ENCODE measurements around the gene CNKSR3. TPM values are rescaled to one million over a fixed set of nuclear protein-coding genes. Genes with fewer than 3 reads are reported as not detected.

The CNKSR3 gene
- polyA plus RNA-seq, 3 donors = not detected

GRCh38 chr6:154481521-154482013 lies 28.9 kb downstream of the CNKSR3 start:
- Histone ChIP-seq H3K9me3 (replicated peaks in 1 of 2; ENCODE audit: control insufficient read depth in 1 of 2, insufficient read depth in 1 of 2, low read length in 2 of 2) (no peaks in the 10 kb centered on the region), H3K4me3 (replicated peaks in 1 of 3; ENCODE audit: low read depth in 2 of 3, low read length in 3 of 3) (no peak overlapping the region), H3K4me1 (ENCODE audit: control insufficient read depth in 1 of 2, insufficient read depth in 2 of 2, low read length in 2 of 2) (no peaks in the 10 kb centered on the region), H3K79me2 (ENCODE audit: insufficient read depth, low read length) (no peaks in the 10 kb centered on the region), H3K4me2 (replicated peaks; ENCODE audit: extremely low read depth, low read length, poor library complexity, severe bottlenecking) (no peak overlapping the region), H3K27me3 (ENCODE audit: control insufficient read depth in 2 of 2, insufficient read depth in 2 of 2, low read length in 2 of 2) (no peaks in the 10 kb centered on the region), H3K9ac (ENCODE audit: insufficient read depth, low read length, poor library complexity, severe bottlenecking) (no peak overlapping the region), H2AFZ (ENCODE audit: insufficient read depth, low read depth, low read length, poor library complexity, severe bottlenecking) (no peak overlapping the region), H3K27ac (ENCODE audit: low read depth in 1 of 2, low read length in 2 of 2) (no peak overlapping the region), H4K20me1 (ENCODE audit: insufficient read depth, low read length) (no peaks in the 10 kb centered on the region), H3K36me3 (replicated peaks in 1 of 2; ENCODE audit: control insufficient read depth in 1 of 2, insufficient read depth in 2 of 2, low read length in 2 of 2) (no peaks in the 10 kb centered on the region)
- intact Hi-C loops (cut with micrococcal nuclease) = no loop called here
- TF ChIP-seq CTCF (IDR thresholded peaks at IDR 0.05) = no peak
- DNase-seq = no peak
- H3K27me3 Mint-ChIP-seq (ENCODE audit: low read depth in 3 of 3) = peaks cover 0 to 2% (median 0%) of the 10 kb centered on the region in 3 donors
- H3K4me3 Mint-ChIP-seq = no peak overlapping the region
- H3K4me1 Mint-ChIP-seq = peaks cover 9% of the 10 kb centered on the region
- H3K36me3 Mint-ChIP-seq = no peaks in the 10 kb centered on the region
- H3K27ac Mint-ChIP-seq = no peak overlapping the region
- WGBS (ENCODE audit: insufficient coverage) = 58% methylated on average over 3 of the region's 3 CpGs
- peaks cover 0 to 2% (median 0%) of the 10 kb centered on the region in 7 donors for H3K9me3 Mint-ChIP-seq

- no peak overlapping the region for H3K4me3 Mint-ChIP-seq
- 69% methylated on average over 7 of the region's 12 CpGs for WGBS (ENCODE audit: insufficient coverage)
- H3K27ac ChIP-seq (ENCODE audit: low read depth in 1 of 2, low read length in 2 of 2) = no peak overlapping the region
- no peak for DNase-seq
- peaks cover 0 to 2% (median 0%) of the 10 kb centered on the region in 3 donors for H3K27me3 Mint-ChIP-seq (ENCODE audit: low read depth in 3 of 3)
- H3K4me3 ChIP-seq (replicated peaks in 1 of 3; ENCODE audit: low read depth in 2 of 3, low read length in 3 of 3) = no peak overlapping the region
- H3K4me2 ChIP-seq (replicated peaks; ENCODE audit: extremely low read depth, low read length, poor library complexity, severe bottlenecking) = no peak overlapping the region
- no peak for TF ChIP-seq CTCF (IDR thresholded peaks at IDR 0.05)
- peak overlapping the region; percentile 17 for H2AFZ ChIP-seq (ENCODE audit: insufficient read depth, low read depth, low read length, poor library complexity, severe bottlenecking)
- H3K36me3 ChIP-seq (replicated peaks in 1 of 2; ENCODE audit: control insufficient read depth in 1 of 2, insufficient read depth in 2 of 2, low read length in 2 of 2) = no peaks in the 10 kb centered on the region
- no peaks in the 10 kb centered on the region for H3K4me1 ChIP-seq (ENCODE audit: control insufficient read depth in 1 of 2, insufficient read depth in 2 of 2, low read length in 2 of 2)
- H3K79me2 ChIP-seq (ENCODE audit: insufficient read depth, low read length) = no peaks in the 10 kb centered on the region
- no peak overlapping the region for H3K9ac ChIP-seq (ENCODE audit: insufficient read depth, low read length, poor library complexity, severe bottlenecking)
- no peaks in the 10 kb centered on the region for H3K9me3 ChIP-seq (replicated peaks in 1 of 2; ENCODE audit: control insufficient read depth in 1 of 2, insufficient read depth in 1 of 2, low read length in 2 of 2)
- H3K36me3 Mint-ChIP-seq = no peaks in the 10 kb centered on the region
- H3K9me3 Mint-ChIP-seq = peaks cover 0 to 2% (median 0%) of the 10 kb centered on the region in 7 donors
- no peaks in the 10 kb centered on the region for H3K27me3 ChIP-seq (ENCODE audit: control insufficient read depth in 2 of 2, insufficient read depth in 2 of 2, low read length in 2 of 2)
- intact Hi-C loops (cut with micrococcal nuclease) = no loop called here
- no peaks in the 10 kb centered on the region for H4K20me1 ChIP-seq (ENCODE audit: insufficient read depth, low read length)
- H3K27ac Mint-ChIP-seq = peak overlapping the region in 1 of 7 donors; percentile 30
- H3K4me1 Mint-ChIP-seq = peaks cover 9% of the 10 kb centered on the region
Observed at GRCh38 chr6:154479771-154480639, 30.5 kb downstream of the CNKSR3 start.

Measured in CD14-positive monocyte (primary cell).